Stromal cell of bone marrow (primary cell): Measurements from ENCODE around the gene SSTR3.

Experiments
- DNase-seq: peaks from one replicate; pipeline ENCODE4 v3.0.0-alpha.2; 2012; ENCODE audit warnings: low read depth

SSTR3 gene

DNA sequence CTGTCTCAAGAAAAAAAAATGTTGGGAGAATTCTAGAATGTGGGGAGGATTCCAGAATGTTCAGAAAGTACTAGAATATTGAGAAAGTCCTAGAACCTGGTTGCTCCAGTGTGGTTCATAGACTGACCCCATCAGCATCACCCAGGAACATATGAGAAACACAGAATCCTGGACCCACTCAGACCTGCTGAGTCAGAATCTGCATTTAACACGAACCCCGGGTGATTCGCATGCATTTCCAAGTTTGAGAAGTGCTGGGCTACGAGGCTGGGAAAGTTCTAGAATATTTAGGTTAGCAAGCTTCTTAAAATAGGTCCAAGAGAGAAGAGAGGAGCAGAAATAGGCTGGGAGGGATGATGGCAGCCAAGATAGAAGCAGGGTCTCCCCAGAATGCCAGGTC is 30.6 kb downstream of the SSTR3 start:
- no peak for DNase-seq

DNA sequence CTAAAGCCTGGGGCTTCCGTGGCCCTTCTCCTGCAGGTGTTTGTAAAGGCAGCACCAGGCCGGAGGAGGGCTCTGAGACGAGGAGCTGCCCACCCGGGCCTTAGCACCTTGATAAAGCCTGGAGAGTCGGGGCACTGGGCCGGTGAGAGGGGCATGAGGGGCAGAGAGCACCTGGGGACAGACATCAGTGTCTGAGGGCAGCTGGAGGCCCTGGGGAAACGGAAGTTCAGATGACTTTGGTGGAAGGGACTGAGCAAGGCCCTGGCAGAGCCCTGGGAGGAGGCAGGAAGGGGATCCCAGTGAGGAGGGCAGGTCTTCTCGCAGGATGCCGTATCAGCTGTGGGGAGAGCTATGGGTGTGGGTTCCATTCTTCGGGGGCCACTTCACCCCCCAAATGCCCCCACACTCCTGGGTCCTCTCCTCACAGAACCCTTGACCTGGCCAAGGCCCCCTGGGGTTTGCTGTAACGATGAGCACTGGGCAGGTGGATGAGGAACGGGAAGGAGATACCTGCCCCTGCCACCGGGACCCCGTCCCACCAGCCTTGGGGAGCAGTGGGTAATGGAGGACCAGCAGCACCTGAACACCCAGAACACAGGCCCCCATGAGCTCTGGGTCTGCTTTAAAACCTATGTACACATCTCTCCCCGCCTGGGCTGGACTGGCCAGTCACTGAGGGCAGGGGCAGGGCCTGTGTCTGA is 31.6 kb downstream of the SSTR3 start:
- DNase-seq, result no peak

DNA sequence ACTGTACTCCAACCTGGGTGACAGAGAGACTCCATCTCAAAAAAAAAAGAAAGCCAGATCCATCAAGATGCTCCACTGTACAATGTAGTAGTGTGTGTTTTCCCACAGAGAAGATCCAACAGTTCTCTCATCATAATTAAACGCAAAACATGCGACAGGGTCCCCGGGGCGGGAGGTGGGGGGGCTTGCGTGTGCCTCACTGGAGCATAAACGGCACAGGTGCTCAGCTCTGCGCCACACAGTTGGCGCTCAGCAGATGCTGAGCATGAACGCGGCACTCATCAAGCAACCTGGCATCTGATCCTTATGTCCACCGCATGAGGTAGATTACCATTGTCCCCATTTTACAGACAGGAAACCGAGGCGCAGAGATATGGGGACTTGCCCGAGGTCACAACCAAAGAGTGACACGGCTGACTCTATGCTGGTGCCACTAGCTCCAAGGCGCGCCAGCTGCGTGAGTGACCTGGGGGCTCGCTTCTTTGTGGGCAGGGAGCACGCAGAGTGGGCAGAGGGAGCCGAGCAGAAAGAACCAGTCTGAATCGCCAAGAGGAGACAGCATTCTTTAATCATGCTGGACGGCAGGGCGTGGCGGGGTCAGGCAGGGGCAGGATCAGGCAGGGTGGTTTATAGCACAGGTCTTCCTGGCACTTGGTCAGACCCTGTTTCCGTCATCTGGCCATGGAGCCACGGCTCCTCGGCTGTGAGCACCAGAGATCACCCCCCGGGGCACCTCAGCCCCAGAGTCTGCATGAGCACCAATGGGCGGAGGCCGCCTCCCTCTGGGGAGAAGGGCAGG is 32.5 kb downstream of the SSTR3 start:
- DNase-seq, result no peak

DNA sequence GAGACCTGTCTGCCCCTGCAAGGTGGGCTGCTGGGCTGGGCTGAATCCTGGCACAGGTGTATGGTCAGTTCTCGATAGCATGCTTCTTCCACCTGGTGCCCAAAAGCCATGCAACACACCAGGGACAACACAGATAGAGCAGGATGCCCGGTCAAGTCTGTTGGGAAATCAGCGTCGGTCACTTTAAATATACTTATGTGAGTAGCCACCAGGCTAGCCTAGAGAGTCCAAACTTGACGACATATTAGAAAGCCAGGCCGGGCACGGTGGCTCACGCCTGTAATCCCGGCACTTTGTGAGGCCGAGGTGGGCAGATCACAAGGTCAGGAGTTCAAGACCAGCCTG is 33.2 kb downstream of the SSTR3 start:
- no peak for DNase-seq

DNA sequence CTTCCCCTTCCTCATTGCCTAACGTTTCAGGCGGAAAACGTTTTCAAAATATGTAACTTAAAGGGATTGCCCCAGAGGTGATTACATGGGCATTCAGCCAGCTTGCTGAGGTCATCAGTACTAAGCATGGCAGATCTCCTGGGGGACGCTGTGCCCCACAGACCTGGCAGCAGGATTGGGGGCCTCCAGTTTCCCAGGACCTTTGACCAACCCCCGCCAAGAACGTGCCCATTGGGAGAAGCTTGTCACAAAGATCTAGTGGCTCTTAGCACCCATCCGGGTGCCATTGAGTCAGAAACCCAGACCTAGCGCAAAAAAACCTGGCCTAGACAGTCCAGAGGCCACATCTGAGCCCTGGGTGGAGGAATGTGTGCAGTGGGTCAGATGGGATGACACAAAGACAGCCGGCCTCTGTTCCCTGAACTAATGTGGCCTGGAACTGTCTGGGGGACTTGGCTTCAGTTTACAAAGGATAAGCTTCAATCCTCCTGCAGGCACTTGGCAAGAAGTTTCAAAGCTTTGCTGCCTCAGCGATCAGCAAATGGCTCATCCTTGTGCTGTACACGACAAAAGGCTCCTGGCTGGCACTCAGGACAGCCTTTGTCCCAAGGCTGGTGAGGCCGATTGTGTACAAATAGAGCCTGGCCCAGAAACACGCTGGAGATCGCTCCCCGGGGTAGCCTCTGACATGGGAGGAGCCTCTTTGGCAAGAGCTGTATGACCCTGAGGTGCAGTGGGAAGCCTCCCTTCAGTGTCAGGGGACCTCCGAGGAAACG is 33.7 kb downstream of the SSTR3 start:
- DNase-seq, result no peak

DNA sequence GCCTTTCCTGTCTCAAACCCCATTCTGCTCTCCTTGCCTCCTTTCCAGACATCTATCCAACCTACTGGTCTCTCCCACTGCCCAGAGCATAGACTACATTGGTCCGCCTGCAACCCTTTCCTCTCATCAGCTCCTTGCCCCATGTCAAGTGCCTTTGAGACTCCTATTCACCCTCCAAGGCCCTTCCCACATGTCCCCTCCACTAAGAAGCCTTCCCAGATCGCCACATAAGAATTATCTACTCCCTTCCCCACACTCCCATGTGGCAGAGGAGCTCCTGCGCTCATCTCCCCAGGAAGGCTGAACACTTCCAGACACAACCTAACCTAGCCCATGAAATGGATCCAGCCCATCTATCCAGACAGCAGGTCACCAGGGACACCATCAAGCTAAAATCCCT is 34.5 kb downstream of the SSTR3 start:
- no peak for DNase-seq

DNA sequence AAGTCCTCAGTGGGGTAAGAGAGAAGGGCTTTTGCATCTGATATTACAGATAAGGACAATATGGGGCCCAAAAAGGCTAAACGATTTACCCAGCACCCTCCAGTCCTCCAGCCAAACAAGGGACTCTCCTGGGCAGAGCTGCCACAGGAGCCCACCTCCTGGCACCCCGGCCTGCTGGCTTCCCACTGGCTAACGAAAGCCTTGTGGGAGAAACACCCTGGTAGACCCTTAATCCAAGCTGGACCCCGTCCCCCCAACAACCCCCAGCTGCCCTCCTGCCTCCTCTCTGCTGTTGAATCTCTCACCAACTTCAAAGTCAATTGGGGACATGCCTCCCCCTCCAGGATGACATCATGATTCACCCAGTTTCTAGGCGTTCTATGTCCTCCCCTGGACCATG is 35.1 kb downstream of the SSTR3 start:
- no peak for DNase-seq

DNA sequence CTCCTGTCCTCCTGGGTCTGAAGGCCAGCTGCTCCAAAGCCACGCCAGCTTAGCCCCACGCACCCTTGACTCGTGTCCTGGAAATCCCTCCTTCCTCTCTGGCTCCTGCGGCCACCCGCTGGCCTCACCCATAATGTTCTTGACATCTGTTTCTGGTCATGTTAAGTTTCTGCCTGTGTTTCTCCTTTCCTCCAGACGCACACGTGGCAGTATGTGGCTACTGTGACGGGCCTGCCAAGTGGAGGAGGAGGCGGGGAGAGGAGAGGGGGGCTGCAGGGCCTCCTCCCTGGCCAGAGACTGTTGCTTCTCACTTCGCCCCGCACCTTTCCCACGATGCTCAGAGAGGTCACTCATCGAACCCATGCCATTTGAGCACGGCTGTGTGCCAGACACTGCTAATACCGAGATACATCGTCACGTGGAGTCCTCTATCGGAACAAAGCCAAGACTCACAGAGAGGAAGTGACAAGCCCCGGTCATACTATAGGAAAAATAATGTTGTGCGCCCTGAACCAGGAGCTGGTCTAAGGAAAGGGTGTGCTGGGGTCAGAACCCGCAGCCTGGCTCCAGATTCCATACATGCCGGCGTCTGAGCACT is 35.7 kb downstream of the SSTR3 start:
- peak; percentile 70 for DNase-seq

DNA sequence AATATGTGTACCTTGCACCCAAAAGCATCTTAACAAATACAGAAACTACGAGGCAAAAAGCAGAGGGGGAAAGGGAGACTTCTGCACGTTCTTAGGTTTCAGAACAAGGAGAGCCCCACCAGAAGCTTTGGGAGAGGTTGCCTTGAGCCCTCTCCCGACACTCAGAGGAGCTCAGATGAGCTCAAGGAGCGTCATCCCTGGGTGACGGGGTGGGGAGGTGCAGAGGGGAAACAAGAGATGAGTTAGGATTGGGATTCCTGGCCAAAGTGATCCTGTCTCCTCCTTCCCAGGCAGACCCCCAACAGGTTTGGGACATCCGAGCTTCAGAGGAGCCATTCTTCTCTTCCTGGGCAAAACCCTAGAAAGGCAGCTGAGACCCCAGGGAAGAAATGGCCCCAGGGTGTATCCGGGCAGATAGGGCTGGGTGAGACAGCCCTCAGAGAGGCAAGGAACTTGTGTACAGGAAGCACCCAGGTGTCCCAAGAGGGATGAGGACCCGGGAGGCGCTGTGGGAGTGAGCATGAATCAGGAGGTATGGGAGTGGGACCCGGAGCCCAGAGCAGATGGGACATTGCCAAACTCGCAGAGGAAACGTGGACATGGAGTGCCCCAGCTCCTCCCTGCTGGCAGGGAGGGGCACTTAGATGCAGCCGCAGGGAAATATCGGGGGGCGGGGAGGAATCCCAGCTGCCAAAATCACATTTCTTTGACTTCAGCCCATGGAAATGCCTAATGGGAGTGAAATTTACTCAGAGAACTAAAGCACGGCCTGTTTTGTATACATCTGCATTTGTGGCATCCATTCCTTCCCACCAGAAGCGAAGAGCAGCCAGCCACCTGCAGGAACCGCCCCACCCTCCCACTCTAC is 36.6 kb downstream of the SSTR3 start:
- DNase-seq, result no peak

DNA sequence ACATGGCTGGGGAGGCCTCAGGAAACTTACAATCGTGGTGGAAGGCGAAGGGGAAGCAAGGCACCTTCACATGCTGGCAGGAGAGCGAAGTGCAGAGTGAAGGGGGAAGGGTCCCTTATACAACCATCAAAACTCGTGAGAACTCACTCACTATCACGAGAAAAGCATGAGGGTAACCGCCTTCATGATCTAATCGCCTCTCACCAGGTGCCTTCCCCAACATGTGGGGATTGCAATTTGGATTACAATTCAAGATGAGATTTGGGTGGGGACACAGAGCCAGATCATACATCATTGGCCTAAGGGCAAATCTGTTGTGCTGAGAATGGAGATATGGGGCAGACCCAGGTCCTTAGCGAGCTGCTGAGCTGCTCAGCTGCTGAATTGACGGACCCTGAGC is 37.3 kb downstream of the SSTR3 start:
- DNase-seq, result no peak

DNA sequence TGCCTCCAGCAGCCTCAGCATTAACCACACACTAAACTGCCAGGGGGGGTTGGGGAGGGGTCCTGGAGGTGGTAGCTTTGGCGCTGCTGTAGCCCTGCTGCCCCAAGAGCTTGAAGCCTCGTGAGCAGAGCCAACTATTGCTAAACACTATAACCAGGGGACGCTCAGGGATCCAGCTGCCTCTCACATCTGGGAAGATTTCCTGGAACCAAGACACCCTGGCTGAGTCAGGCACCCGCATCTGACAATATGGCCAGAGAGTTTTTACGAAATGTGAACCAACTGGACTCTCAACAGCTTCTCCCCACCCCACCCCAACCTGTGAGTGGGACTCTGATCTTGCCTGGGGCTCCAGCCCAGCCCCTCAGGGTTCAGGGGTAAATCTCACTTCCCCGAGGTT is 38.6 kb downstream of the SSTR3 start:
- DNase-seq, result peak; percentile 74

DNA sequence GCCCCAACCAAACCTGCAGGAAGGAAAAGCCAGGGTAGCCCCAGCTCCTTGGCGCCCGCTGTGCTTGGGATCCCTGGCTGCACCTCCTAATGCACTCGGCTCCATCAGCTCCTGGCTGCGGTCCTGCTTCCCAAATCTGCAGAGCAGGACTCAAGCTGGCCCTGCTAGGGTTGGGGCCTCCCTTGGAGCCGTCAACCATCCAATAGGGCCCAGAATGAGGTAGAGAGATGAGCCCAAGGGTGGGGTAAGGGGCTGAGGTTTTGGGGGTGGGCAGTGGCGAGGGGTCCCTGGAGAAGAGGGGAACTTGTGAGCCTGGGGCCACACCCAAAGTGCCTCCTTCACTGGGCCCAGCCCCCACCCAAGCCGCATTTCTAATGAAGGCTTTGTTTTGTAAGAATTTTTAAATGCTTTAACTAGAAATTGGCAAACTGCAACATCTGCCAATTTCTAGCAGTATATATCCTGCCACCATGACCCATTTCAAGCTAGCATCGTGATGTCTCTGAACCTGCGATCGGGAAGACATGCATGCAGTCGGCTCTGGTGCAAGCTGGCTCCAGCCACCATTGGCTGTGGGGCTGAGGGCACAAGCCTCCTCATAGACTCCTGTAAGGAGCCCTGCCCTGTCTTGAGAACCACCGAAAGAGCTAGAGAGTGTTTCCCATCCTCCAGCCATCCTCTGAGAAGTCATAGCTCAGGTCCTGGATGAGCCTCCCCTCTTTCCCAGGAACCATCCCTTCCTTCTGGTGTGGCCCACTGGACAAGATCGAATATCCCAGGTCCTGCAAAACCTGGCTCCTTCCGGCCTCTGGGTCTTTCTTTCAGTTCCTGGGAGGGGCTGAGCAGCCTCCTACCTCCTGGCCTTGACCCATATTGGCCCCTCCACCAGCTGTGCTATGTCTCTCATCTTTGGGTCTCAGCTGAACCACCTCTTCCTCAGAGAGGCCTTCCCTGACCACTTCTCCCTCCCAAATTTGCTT is 39.7 kb downstream of the SSTR3 start:
- DNase-seq, result no peak

DNA sequence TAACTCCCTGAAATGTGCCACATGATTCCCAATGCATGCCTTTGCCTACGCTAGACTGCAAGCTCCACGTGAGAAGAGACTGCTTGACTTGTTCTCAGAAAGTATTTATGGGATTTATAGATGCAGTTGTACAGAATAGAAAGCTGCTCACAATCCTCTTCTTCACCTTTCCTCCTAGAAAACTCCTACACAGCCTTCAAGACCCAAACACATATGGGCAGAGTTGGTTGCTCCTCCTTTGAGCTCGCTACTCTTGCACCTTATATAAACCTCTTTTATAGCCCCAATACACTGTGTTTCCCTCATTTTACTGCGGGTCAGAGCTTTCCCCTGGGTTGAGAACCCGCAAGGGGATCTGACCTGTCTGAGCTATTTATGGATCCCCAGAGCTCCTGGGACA is 40.6 kb downstream of the SSTR3 start:
- DNase-seq, result no peak

DNA sequence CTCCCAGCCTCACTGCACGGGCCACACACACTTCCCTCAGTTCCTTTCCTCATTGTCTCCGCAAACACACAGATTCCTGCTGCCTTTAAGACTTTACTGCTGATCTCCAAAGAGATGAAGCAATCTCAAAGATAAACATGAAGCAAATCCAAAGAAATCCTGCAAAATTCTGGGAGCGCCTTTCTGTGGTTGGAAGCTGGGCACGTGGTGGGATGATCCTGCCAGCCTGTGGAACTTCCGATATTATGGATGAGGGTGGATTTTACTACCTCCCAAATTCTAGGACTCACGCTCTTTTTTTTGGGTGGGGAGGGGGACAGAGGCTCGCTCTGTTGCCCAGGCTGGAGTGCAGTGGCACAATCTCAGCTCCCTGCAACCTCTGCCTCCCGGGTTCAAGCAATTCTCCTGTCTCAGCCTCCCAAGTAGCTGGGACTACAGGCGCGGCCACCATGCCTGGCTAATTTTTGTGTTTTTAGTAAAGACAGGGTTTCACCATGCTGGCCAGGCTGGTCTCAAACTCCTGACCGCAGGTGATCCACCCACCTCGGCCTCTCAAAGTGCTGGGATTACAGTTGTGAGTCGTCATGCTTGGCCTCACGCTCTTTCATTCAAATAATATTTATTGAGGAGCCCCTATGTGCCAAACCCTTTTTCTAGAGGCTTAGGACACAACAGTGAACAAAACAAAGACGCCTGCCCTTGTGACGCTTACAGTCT is 41.4 kb downstream of the SSTR3 start:
- DNase-seq, result peak; percentile 51

DNA sequence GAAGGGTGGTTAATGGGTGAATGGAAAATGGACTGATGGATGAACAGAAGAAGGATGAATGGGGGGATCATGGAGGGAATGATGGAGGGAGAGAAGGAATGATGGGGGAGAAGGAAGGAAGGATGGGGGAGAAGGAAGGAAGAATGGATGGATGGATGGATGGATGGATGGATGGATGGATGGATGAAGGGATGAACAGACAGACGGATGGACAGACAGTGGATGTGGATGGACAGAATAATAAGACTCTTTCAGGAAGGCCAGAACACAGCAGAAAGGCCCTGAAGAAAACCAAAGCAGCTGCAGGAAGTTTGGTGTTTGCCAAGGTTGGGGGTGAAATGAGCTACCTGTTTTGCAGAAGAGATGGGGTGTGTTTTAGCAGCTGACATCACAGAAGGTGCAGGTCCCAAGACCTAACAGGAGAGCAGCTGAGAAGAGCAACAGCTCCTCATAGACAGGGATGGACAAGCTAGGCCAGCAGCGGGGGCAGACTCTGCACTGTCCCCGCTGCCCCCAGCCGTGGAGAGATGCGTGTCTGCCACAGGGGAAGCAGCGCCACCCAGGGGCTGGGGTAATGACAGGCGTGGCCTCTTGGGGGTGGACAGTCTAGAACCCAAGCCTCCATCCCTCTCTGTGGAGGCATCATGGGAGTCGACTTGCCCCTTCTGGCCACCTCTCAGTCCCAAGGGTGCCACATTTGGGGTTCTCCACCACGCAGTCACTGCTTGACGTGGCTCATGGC is 42.2 kb downstream of the SSTR3 start:
- no peak for DNase-seq

DNA sequence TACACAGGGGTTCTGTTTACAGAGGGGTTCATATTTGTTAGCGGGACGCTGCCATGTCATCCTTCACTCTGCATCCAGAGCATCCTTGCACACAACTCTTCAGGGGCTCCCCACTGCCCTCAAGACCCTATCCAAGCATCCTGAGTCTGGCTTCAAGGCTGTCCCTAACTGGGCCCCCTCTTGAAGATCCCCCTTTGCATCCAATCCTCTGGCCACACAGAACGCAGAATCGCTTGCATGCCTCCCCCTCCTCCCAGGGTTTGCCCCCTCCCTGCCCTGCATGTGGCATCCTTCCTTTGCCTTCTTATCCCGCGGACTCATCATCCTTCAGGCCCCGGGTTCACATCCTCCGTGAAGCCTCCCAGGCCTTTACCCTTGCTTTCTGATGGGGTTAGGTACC is 42.9 kb downstream of the SSTR3 start:
- no peak for DNase-seq

DNA sequence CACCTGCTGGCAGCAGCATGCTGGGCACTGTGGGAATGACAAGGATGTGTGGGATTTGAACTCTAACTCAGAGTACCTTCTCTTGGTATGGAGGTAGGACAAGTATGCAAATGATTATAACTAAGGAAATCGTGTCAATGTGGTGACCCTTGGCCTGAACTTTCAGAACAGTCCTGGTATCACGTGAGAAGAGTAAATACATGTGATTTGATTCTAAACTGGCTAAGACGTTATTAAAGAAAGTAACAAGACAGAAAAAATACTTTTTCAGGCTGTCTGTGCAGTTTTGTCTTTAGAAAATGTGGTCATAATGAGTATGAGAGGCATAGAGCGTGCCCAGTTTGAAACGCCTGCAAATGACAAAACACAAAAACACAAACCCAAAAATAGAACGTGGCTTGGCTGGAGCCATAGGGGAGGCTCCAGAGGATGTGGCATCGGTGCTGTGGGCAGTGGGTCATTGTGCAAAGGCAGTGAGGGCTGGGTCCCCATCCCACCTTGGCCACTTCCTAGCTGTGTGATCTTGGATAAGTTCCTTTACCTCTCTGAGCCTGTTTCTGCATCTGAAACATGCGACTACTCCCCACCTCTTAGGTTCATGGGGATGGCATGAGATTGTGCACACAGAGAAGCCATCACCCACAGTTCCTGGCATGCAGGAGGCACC is 44.2 kb downstream of the SSTR3 start:
- no peak for DNase-seq

DNA sequence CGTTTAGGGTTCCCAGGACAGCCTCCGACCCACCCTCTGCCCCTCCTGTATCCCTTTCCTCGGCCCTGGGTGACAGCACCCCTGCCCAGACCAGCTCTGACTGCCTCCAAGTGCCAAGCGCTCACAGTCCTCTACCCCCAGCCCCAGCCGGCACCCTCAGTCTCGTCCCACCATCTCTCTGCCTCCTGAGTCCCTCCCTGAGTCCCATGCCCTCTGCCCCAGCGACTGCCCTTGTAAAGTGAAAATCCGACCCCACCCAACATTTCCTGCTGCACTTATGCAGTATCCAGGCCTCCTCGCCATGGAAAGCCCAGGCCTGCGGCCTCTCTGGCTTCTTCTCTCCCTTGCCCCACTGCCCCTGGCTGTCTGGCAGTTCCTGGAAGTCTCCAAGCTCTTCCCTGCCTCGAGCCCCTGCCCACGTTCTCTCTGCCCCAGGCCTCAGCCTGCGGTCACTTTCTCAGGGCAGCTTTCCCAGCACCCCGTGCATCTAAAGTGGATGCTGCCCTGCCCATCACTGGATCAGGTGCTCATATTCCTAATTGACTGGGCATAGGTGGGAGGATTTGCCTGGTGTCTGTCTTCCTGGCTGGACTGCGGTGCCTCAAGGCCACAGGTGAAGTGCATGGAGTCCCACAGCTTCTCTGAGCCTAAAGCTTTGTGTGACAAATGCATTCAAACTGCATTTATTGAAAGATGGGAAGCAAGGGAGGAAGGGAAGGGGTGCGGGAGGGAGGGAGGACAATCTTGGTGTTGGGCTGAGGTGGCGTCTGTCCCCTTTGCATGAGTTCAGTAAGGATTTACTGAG is 44.9 kb downstream of the SSTR3 start:
- DNase-seq, result no peak
